Spinal cord (tissue), 10 donors: ENCODE results near the gene FNDC1. TPM values are rescaled to one million over a fixed set of nuclear protein-coding genes. Genes with fewer than 3 reads are reported as not detected.

Source experiments
- DNase-seq, 6 donors: peaks; one replicate each; pipeline versions ENCODE4 v3.0.0 to v3.0.0-alpha.2; 2013 to 2015; ENCODE audit warnings: low spot score in 6 of 6, low read depth in 4 of 6
- H3K27ac ChIP-seq: one replicate; pipeline ENCODE4 v1.5.1; 2013; ENCODE audit warnings: low read depth, low read length, control low read depth
- H3K27me3 ChIP-seq: one replicate; pipeline ENCODE4 v1.6.1; 2013; ENCODE audit warnings: low read length; ENCODE audit not compliant: control insufficient read depth, insufficient read depth
- H3K36me3 ChIP-seq: one replicate; pipeline ENCODE4 v1.6.1; 2013; ENCODE audit warnings: low read length; ENCODE audit not compliant: control insufficient read depth, insufficient read depth
- H3K4me1 ChIP-seq: one replicate; pipeline ENCODE4 v1.6.1; 2013; ENCODE audit warnings: low read length; ENCODE audit not compliant: control insufficient read depth, insufficient read depth
- H3K4me3 ChIP-seq: one replicate; pipeline ENCODE4 v1.5.1; 2013; ENCODE audit warnings: low read depth, low read length, control low read depth
- H3K9me3 ChIP-seq: one replicate; pipeline ENCODE4 v1.6.1; 2013; ENCODE audit warnings: low read length; ENCODE audit not compliant: control insufficient read depth, insufficient read depth
- WGBS: methylation state at CpG from one replicate; pipeline ENCODE4 v1.1.5; 2013; ENCODE audit warnings: missing lambda C conversion rate; ENCODE audit not compliant: insufficient coverage; 5-methylcytosine and 5-hydroxymethylcytosine counted together
- polyA plus RNA-seq, 2 donors: library from polyadenylated mRNA; unstranded; fragments of 120-200 nt; gene quantifications; one replicate each; pipeline ENCODE4 v1.2.1, GENCODE V29; 2013; ENCODE audit not compliant: insufficient read length in 2 of 2
- total RNA-seq, 2 donors: library from RNA; depleted of rRNA in 1 of 2; stranded (reverse); fragments of 120-200 nt in 1 of 2; fragments of >200 nt in 1 of 2; gene quantifications; one replicate each; pipeline versions ENCODE4 v1.2.3 to v1.2.4, GENCODE V29; 2013 to 2014
- donor health status: healthy.

Gene FNDC1
- total and polyA plus RNA-seq, 4 donors = 10.7 to 49.0 (median 27.2) TPM

GRCh38 chr6:159305804-159306537 lies 136.8 kb downstream of the FNDC1 start:
- Histone ChIP-seq H3K4me3 (no peak overlapping the region), H3K27ac (peak overlapping the region; percentile 5), H3K9me3 (peaks cover 2% of the 10 kb centered on the region), H3K4me1 (no peaks in the 10 kb centered on the region), H3K36me3 (no peaks in the 10 kb centered on the region), H3K27me3 (no peaks in the 10 kb centered on the region)
- DNase-seq = peak in 1 of 6 donors; percentile 69
- WGBS = 0% methylated on average over 1 of the region's 3 CpGs

- Histone ChIP-seq H3K4me3 (no peak overlapping the region), H3K36me3 (no peaks in the 10 kb centered on the region), H3K27me3 (no peaks in the 10 kb centered on the region), H3K9me3 (peaks cover 2% of the 10 kb centered on the region), H3K4me1 (no peaks in the 10 kb centered on the region), H3K27ac (no peak overlapping the region)
- 87% methylated on average over 2 of the region's 2 CpGs for WGBS
- no peak for DNase-seq
These were observed 138.1 kb downstream of the FNDC1 start for GRCh38 chr6:159307246-159307790.

GRCh38 chr6:159308198-159308597 lies 139.0 kb downstream of the FNDC1 start:
- Histone ChIP-seq H3K9me3 (peaks cover 2% of the 10 kb centered on the region), H3K36me3 (no peaks in the 10 kb centered on the region), H3K27ac (no peak overlapping the region), H3K4me3 (no peak overlapping the region), H3K4me1 (no peaks in the 10 kb centered on the region), H3K27me3 (no peaks in the 10 kb centered on the region)
- DNase-seq = no peak
- WGBS = no CpG with 5 or more reads among the region's 1 CpG

DNA sequence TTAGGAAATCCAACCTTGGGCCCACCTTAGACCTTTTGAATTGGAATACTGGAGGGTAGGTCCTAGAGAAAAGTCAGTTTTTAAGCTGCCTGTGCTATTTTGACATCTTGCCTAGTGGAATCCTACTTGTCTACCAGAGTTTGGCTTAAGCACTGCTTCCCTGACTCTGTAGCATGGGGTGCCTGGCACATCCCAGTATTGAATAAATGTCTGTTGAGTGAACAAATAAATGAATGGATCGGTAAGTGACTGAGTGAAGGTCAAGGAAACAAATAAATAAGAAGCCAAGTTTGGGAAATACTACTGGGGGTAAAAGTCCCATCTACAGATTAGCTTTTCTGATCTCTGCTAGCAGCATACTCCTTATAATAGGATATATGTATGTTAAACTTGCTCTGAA lies 140.5 kb downstream of the FNDC1 start:
- no peak for DNase-seq
- Histone ChIP-seq H3K36me3 (no peaks in the 10 kb centered on the region), H3K27ac (no peak overlapping the region), H3K9me3 (peaks cover 2% of the 10 kb centered on the region), H3K4me3 (no peak overlapping the region), H3K27me3 (no peaks in the 10 kb centered on the region), H3K4me1 (no peaks in the 10 kb centered on the region)
- WGBS = no CpG with 5 or more reads among the region's 1 CpG

DNA sequence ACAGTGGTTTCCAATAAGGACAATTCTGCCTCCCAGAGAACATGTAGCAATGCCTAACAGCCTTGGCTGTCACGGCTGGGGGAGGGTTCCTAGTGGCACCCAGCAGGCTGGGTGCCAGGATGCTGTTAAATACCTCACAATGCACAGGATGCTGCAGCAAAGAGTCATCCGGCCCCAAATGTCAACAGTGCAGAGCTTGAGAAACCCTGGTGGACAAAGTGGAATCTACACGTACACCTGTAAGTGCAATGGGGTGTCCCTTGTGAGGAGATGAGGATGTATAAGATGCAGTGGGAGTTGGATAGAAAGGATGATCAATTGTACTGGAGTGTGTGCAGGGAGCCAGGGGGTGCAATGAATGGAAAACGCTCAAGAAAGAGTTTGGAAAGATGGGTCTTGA lies 142.4 kb downstream of the FNDC1 start:
- Histone ChIP-seq H3K9me3 (peaks cover 2% of the 10 kb centered on the region), H3K36me3 (no peaks in the 10 kb centered on the region), H3K4me1 (no peaks in the 10 kb centered on the region), H3K27ac (no peak overlapping the region), H3K27me3 (no peaks in the 10 kb centered on the region), H3K4me3 (no peak overlapping the region)
- no peak for DNase-seq
- WGBS = 71% methylated on average over 4 of the region's 4 CpGs

DNA sequence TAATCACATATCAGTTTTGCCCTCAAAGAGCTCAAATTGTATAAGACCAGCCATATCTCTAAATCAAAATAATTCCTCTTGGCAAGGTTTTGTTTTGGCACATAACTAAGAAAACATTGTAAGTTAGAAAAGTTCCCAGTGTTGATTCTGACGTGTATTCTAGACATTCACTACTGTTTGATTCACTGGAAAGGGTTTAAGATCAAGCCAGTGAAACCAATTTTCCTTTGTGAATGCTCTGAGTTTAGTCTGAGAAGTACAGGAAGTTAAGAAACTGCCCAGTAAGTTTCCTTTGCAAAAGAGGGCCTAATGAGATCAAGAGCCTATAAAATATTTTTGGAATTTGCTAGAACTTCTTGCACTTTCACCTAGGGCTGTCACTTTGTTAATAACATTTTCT lies 143.0 kb downstream of the FNDC1 start:
- no peak for DNase-seq

GRCh38 chr6:159313018-159313417 lies 143.8 kb downstream of the FNDC1 start:
- no peak overlapping the region for H3K27ac ChIP-seq
- H3K27me3 ChIP-seq = no peaks in the 10 kb centered on the region
- no peak overlapping the region for H3K4me3 ChIP-seq
- DNase-seq = no peak
- no peaks in the 10 kb centered on the region for H3K4me1 ChIP-seq
- H3K9me3 ChIP-seq = no peaks in the 10 kb centered on the region
- 71% methylated on average over 5 of the region's 6 CpGs for WGBS
- no peaks in the 10 kb centered on the region for H3K36me3 ChIP-seq

More for the DNA sequence above, 143.0 kb downstream of the FNDC1 start:
- Histone ChIP-seq H3K9me3 (peaks cover 2% of the 10 kb centered on the region), H3K27ac (no peak overlapping the region), H3K36me3 (no peaks in the 10 kb centered on the region), H3K27me3 (no peaks in the 10 kb centered on the region), H3K4me1 (no peaks in the 10 kb centered on the region), H3K4me3 (no peak overlapping the region)
- no CpG with 5 or more reads among the region's 1 CpG for WGBS

GRCh38 chr6:159315562-159315961 lies 146.4 kb downstream of the FNDC1 start:
- Histone ChIP-seq H3K36me3 (no peaks in the 10 kb centered on the region), H3K4me1 (no peaks in the 10 kb centered on the region), H3K4me3 (no peak overlapping the region), H3K27me3 (no peaks in the 10 kb centered on the region), H3K9me3 (no peaks in the 10 kb centered on the region), H3K27ac (no peak overlapping the region)
- no peak for DNase-seq
- 87% methylated on average over 26 of the region's 26 CpGs for WGBS

DNA sequence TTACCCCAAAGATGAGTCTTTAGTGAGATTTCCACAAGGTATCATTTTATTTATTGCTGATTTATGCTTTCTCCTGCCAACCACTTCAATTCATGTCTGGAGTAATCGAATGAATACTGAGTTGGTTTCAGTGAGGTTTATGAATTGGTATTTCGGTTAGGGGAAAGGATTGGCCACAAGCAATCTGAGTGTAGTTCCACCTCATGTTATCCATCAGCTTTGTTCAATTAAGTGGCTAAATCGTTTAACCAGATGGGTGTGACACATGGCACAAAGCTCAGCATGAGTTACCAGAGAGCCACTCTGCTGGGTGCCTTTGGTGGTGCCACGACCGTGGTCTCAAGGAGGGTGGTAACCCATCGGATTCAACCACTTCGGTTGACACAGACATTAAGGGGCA lies 148.2 kb downstream of the FNDC1 start:
- Histone ChIP-seq H3K36me3 (no peaks in the 10 kb centered on the region), H3K4me3 (no peak overlapping the region), H3K4me1 (no peaks in the 10 kb centered on the region), H3K9me3 (no peaks in the 10 kb centered on the region), H3K27ac (no peak overlapping the region), H3K27me3 (no peaks in the 10 kb centered on the region)
- WGBS = 86% methylated on average over 7 of the region's 7 CpGs
- DNase-seq = no peak

GRCh38 chr6:159321267-159321666 lies 152.1 kb downstream of the FNDC1 start:
- no peaks in the 10 kb centered on the region for H3K36me3 ChIP-seq
- no peak overlapping the region for H3K4me3 ChIP-seq
- WGBS = 87% methylated on average over 3 of the region's 4 CpGs
- H3K27ac ChIP-seq = no peak overlapping the region
- H3K27me3 ChIP-seq = no peaks in the 10 kb centered on the region
- no peaks in the 10 kb centered on the region for H3K9me3 ChIP-seq
- no peaks in the 10 kb centered on the region for H3K4me1 ChIP-seq
- DNase-seq = no peak
